GM04503 (cell line): ENCODE measurements around the gene PCAT7.
"Not testable (repeated sequence)": the region's sequence is repeated elsewhere in the genome, so short reads cannot be mapped to it uniquely, and the experiment has no call there.

ENCODE experiments used
- DNase-seq: peaks from one replicate; pipeline ENCODE4 v3.0.0-alpha.2; 2012; ENCODE audit warnings: low read depth

The PCAT7 gene

GRCh38 chr9:94554439-94555331 is at the start of gene PCAT7:
PCAT7 (plus strand) TSS chr9:94555083.
- no peak for DNase-seq

- not testable (repeated sequence) for DNase-seq
These were observed 48.5 kb upstream of the PCAT7 start for GRCh38 chr9:94506370-94506769.

DNA sequence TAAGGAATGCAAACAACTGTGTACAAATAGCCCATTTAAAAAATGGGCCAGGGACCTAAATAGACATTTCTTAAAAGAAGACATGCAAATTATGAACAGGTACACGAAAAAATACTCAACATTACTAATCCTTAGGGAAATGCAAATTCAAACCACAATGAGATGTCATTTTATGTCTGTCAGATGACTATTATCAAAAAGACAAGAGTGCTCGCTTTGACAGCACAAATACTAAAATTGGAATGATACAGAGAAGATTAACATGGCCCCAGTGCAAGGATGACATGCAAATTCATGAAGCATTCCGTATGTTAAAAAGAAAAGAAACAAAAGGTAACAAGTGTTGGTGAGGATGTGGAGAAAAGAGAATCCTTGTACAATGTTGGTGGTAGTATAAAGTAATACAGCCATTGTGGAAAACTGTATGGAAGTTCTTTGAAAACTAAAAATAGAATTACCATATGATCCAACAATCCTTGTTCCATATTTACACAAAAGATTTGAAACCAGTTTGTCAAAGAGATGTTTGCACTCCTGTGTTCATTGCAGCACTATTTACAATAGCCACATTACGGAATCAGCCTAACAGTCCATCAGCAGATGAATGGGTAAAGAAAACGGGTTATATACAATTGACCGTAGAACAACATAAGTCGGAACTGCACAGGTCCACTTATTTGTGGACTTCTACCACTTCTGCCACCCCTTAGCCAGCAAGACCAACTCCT is 47.2 kb upstream of the PCAT7 start:
- DNase-seq: no peak

GRCh38 chr9:94511134-94511954 is 43.5 kb upstream of the PCAT7 start:
- no peak for DNase-seq

DNA sequence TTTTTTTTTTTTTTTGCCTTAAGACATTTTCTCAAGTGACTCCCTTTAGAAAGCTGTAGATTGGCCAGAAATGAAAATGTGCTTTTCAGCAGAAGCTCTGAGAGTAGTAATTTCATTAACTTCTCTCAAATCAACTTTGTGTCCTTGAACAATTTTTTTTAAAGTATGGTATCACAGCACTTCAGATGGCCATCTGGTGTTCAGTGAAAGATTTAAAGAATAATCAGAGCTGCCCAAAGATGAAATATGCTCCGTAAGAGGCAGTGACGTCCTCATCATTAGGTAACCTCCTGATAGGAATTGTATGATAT is 43.0 kb upstream of the PCAT7 start:
- DNase-seq: no peak

DNA sequence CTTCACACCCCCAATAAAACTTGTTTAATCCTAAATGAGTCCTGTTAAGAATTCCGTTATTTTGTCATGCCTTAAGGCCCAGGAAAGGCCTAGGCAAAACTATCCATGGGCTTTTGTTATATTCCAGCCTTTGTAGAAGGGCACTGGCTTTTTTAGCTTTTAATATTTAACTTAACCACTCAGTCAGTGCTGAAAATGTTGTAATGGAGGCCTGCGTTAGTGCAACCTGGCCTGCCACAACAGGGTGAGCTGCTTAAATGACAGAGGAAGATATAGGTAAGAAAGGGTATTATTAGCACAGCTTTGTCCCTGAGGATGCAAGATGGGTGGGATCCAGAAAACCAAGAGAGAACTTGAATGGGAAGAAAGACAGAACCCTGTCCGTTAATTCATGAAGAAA is 40.2 kb upstream of the PCAT7 start:
- DNase-seq: no peak

GRCh38 chr9:94517254-94517653 is 37.6 kb upstream of the PCAT7 start:
- no peak for DNase-seq

- no peak for DNase-seq
These were observed 29.4 kb upstream of the PCAT7 start for GRCh38 chr9:94525396-94526035.

GRCh38 chr9:94526271-94526670 is 28.6 kb upstream of the PCAT7 start:
- DNase-seq: no peak

DNA sequence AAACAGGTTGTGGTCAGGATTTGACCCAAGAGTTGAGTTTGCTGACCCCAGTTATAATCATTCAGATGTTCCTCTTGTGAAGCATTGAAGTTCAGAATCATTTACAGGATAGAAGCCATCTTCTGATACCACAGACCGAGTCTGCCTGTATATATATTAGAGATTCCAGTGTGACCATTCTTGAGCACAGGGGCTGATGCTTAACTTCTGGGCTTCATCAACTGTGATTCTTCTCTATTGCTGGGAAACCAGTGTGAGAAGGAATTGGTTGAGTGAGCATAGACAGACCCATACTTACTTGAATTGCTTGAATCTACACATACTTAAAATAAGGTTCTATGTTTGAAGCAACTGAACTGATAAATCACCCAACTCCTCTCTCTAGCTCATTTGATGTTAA is 27.9 kb upstream of the PCAT7 start:
- no peak for DNase-seq

DNA sequence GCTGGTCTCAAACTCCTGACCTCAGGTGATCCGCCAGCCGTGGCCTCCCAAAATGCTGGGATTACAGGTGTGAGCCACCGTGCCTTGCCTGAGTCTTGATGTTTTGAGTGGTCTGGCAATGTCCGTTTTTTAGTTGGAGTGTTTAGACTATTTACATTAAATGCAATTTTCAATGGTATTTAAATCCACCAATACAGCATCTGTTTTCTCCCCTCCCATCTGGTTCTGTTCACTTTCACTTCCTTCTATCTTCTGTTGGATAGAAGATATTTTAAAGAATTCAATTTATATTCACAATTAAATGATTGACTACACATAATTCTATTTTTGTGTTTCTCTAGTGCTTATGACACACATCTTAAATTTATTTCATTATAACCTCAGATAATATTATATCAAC is 26.0 kb upstream of the PCAT7 start:
- no peak for DNase-seq

GRCh38 chr9:94533155-94533554 is 21.7 kb upstream of the PCAT7 start:
- no peak for DNase-seq

DNA sequence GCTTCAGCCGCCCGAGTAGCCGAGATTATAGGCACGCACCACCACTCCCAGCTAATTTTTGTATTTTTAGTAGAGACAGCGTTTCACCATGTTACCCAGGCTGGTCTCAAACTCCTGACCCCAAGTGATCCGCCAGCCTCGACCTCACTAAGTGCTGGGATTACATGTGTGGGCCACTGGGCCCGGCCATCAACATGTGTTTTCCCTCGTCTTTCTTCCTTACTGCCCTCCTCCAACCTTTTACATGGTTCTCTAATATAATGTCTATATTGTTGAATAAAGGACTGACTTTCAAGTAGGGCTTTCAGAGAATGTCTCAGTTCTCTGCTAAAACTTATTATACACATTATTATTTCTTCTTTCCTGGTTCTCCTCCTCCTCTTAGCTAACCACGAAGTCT is 21.3 kb upstream of the PCAT7 start:
- no peak for DNase-seq

GRCh38 chr9:94534901-94535300 is 20.0 kb upstream of the PCAT7 start:
- no peak for DNase-seq

DNA sequence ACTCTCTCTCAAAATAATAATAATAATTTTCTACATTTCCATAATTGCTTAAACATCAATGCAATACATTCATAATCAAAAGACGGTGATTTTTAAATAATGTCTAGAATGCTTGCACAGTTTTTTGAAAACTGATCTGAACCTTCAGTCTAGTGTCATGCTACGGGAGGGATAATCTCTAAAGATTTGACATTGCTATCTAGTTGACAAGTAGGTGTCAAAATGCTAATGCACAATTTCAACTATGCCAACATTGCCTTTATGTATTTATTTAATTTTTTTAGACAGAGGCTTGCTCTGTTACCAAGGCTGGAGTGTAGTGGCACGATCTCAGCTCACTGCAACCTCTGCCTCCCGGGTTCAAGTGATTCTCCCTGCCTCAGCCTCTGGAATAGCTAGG is 16.0 kb upstream of the PCAT7 start:
- no peak for DNase-seq

DNA sequence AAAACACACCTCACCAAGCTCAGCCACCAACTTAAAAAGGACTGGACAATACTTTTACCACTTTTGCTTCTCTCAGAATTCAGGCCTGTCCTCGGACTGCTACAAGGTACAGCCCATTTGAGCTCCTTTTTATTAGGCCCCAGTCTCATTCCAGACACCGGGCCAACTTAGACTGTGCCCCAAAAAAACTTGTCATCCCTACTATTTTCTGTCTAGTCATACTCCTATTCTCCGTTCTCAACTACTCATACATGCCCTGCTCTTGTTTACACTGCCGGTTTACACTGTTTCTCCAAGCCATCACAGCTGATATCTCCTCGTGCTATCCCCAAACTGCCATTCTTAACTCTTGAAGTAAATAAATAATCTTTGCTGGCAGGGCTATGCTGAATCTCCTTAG is 10.5 kb upstream of the PCAT7 start:
- not testable (repeated sequence) for DNase-seq

DNA sequence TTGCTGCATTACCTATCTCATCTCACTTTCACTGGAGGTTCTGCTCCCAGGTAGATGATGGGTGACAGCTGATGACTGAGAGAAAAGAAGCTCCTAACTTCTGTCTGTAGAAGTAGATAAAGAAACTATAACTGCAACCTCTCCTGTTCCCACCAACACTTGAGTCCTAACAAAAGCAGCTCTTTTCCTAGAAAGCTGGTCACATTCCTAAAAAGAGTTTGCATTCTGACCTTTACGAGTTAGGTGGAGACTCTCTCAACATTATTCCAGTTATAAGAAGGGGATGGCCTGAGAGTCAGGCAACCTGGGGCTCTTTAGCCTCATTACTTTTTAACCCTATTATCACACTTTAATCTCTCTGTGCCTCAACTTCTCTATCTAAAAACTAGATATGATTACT is 8.9 kb upstream of the PCAT7 start:
- no peak for DNase-seq

DNA sequence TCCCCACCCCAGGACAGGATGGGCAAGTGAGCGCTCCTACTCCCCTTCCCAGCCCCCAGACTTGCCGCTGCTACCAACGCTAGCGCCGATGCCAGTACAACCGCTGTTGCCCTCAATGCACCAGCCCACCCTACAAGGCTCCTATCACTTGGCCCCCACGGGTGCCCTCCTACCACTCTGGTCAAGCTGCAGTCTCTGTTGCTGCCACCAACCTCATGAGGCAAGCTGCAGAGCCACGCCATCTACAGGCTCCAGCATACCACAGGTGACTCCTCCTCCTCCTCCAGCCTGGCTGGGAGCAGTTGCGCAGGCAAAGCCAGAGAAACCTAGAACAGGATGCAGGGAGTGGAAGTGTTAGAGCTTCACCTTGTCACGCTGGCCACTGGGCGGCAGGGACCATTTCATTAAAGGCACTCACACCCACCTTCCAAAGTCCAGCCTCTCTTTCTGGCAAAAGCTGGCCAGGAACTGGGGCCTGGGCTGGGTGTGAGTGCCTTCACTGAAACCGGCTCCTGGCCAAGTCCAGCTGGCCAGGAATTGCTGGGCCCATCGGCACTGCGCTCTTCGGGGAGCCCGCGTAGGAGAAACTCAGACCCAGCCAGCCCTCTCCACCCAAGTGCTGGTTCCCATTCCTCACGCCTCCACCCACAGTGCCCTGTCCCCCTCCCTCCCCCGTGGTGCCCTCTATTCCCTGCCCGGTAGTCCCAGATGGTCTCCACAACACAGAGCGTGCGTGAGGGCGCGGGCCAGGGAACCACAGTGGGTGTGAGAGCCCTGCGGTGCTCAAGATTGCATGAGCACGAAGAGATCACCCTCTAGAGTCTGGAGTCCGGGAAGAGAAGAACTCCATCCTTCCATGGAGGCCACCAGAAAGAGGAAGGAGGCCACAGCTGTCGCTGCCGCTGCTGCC is 1.6 kb upstream of the PCAT7 start:
- DNase-seq: no peak

- DNase-seq: no peak
These were observed 825 bp upstream of the PCAT7 start for GRCh38 chr9:94554078-94554438.

DNA sequence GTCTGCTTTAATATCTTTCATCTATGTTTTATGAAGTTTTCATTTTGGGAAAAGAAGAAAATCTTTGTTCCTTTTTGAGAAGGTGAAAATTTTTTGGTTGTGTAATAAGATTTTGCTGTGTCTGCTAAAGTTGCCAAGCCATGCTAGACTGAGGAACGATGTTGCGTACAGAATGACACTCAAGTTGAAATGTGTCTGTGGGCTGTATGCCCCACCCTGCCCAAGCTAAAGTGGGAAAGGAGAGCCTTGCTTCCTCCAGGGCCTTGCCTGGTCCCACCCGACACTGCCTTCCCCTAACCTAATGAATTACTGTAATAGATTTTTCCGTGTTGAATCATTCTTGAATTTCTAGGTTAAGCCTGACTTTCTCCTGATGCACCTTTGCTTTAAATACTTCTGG is 2.5 kb downstream of the PCAT7 start:
- no peak for DNase-seq

DNA sequence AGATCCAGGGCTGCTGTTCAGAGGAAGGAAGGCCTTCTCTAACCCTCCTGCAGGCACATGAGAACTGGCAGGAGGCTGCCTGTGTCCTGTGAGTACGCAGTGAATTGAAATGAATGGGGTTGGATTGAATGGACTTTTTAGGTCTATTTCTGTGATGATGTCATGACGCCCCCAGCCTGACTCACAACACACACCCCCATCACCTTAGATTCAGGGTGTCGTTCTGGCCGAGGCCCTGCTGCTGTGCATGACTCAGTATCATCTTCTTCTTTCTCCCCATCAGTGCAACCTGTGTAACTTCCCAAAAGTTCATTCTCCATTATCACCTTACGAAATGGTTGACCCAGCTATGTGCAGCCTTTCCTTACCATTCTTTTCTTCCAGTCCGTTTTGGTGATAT is 5.4 kb downstream of the PCAT7 start:
- no peak for DNase-seq
